Forelimb muscle (tissue), 1 donor: ENCODE results near the gene PDIK1L. TPM values are rescaled to one million over a fixed set of nuclear protein-coding genes. Genes with fewer than 3 reads are reported as not detected.
A peak's percentile ranks its signal among the peaks of the same experiment; 100 is the strongest.

Experiments
- DNase-seq: peaks from one replicate; pipeline ENCODE4 v3.0.0-alpha.2; 2013; ENCODE audit warnings: low read depth
- polyA plus RNA-seq: library from polyadenylated mRNA; unstranded; fragments of 120-200 nt; gene quantifications from one replicate; pipeline ENCODE4 v1.2.1, GENCODE V29; 2013; ENCODE audit not compliant: insufficient read length

The PDIK1L gene
- 6.0 TPM for polyA plus RNA-seq

- peak; percentile 89 for DNase-seq
Measured at GRCh38 chr1:26111530-26112406, at the start of gene PDIK1L. PDIK1L (plus strand) TSS chr1:26111824; CDS start chr1:26114309, 2,485 bp downstream.

- no peak for DNase-seq
Measured at GRCh38 chr1:26064553-26064952, 47.1 kb upstream of the PDIK1L start.

DNA sequence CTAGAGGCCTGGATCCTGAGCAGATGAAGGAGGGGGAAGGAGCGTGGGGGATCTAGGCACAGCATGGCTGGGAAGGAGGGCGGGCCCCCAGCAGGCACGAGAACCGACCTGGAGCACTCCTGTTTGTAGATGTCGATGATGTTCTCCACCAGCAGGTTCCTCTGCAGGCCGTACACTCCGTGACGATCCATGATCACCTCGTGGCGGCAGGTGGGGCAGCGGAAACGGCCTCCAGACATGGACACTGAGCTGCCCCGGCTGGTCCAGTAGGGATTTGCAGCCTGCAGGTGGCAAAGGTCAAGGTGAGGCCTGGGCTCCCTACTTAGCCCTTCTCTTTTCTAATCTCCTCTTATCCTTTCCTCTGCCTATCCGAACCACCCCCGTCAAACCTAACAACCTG is 45.5 kb upstream of the PDIK1L start:
- DNase-seq = no peak

GRCh38 chr1:26066857-26067256 is 44.8 kb upstream of the PDIK1L start:
- no peak for DNase-seq

DNA sequence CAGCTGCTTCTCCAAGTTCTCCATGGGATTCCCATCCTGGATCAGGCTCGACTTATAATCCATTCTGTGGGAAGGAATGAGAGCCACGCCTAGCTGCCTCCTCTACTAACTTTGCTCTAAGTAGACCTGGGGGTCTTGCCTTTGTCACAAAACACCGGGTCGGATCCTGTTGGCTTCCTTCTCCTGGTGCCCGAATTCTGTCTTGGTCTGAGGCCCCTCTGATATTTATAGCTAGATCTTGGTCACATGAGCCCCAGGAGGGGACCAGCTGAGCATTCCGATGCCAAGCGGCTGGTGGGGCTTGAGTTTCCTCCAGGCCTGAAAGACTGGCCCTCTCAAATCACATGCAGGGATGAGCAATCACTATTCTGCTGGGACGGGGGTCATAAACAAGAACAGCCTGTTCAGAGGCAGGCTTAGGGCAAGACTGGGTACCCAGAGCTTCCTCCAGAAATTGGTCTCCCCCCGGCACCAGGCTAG is 44.2 kb upstream of the PDIK1L start, which contains the start of gene TRIM63:
Gene TRIM63 (minus strand): TSS at position 199 of the 480 bp plus-strand sequence. CDS start 136 bp downstream, at position 63.
- no peak for DNase-seq

DNA sequence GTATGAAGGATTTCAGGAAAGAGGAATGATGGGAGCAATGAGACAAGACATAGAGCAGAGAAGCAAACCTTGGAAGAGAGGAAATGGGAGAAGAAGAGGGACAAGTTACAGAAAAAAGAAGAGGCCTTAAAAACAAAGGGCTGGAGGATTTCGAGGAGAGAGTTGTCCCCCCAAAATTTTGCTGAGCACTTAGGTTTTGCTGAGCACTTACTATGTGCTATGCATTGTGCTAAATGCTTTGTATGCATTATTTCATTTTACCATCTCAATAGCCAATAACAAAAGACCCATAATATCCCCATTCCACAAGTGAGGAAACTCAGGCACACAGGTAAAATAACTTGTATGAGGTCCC is 41.7 kb upstream of the PDIK1L start:
- DNase-seq = no peak

DNA sequence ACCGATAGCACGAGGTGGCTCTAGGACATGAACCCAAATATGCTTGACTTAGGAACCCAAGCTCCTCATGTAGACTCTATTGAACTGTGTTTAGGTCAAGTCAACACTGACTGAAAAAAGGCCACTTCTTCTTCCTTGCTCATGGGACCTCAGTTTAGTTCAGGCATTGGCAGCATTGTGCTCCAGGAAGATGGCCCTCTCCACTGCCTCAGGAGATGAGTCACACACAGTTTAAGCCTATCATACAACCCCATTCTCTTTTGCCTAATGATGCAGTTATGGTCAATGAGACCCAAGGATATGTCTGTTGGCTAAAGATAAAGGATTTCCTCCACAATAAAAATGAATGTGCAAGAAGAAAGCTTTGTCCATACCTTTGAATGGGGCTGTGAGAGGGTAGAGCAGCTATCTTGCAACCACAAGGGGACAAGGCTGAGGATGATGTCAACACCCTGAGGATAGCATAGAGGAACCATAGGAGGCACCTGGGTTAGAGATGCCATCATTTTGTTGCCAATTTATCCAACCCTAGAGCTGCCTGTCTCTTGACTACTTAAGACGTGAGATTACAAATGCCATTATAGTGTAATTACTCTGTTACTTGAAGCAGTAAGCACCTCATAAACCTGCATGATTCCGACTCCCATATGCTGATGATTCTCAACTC is 41.2 kb upstream of the PDIK1L start:
- DNase-seq = no peak

DNA sequence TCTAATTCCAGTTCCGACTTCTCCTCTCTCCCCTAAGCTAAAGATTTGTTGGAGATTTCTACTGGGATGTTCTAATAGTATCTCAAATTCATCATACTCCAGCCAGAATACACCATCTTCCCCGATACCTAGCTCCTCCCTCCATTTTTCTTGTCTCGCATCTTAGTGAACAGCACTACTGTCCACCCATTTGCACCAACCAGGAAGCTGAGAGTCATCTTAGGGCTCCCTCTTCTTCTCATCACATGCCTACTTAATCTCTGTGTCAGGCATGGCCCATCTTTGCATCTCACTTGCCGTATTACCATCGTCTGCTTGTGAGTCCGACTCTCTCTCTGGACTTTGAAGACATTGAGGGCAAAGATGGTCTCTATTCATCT is 40.7 kb upstream of the PDIK1L start:
- DNase-seq = no peak

GRCh38 chr1:26072305-26072704 is 39.3 kb upstream of the PDIK1L start:
- DNase-seq = no peak

GRCh38 chr1:26075421-26076144 is 36.0 kb upstream of the PDIK1L start:
- no peak for DNase-seq

DNA sequence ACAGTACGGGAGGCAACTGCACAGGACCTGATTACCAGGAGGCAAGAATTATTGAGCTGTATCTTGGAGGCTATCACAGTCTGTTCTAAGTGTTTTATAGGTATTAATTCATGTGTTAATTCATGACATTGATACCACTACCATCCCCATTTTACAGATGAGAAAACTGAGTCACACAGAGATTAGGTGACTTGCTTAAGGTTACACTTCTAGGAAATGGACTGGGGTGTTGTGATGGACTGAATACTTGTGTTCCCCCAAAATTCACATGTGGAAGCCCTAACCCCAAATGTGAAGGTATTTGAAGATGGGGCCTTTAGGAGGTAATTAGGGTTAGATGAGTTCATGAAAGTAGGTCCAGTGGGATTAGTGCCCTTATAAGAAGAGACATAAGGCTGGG is 34.1 kb upstream of the PDIK1L start:
- DNase-seq = no peak

DNA sequence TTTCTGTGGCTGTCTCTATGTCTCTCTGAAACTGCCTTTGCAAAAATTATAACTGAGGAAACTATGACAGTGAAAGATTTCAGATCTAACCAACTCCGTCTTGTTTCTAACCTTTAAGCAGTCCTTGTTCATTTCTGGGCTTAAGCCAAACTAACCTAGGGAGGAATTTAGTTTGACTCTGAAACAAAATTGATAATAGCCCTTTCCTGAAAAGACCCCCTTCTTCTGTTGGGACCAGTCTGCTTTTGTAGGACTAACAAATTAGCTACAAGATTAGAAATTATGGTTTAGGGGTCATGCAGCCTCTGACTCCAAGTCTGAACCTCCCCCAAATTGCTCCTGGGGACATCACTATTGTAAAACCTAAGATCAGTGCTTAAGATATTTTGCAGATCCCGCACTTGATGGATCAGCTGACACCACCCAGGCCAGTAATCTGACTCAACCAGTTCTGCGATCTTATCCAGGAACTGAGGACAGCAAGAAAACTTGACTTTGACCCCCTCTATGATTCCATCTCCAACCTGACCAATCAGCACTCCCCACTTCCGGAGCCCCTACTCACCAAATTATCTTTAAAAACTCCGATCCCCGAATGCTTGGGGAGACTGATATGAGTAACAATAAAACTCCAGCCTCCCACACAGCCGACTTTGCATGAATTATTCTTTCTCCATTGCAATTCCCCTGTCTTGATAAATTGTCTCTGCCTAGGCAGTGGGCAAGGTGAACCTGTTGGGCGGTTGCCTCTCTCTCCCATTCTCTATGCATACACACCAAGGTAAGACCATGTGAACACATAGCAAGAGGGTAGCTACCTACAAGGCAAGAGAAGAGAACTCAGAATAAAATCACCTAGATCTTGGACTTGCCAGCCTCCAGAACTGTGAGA is 33.1 kb upstream of the PDIK1L start:
- DNase-seq = no peak

GRCh38 chr1:26079178-26079563 is 32.5 kb upstream of the PDIK1L start:
- no peak for DNase-seq

GRCh38 chr1:26079960-26080814 is 31.4 kb upstream of the PDIK1L start:
- DNase-seq = no peak

DNA sequence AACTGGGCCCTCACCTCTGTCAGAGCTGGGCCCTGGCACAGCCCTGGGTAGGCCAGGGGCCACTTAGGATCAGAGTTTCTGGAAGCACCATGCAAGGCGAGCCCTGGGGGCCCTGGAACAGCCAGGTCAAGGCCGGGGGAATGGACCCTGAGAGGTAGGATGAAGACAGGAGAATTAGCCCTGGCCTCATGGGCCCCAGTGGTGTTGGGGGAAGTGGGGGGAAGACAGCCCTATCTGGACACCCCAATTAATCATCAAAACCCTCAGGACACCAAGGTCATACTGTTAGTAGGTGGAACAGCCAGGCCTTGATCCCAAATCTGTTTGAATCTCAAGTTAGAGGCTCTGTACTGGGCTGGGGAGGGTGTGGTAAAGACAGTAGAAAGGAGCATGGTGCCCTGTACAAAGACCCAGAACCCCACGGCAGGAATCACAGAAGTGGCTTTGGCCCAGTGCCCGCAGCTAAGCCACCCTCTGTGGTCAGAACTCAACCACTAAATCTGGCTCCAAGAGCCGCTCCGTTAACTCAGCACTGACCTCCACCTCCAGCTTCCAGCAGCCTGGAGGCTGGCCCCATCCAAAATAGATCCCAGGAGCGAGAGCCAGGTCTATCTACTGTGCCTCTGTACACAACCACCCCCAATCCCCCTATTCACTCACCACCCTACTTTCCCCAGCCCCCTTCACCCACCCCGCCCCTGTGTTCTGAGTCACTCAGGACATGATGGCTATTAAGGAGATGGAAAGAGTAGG is 30.2 kb upstream of the PDIK1L start:
- DNase-seq = no peak

DNA sequence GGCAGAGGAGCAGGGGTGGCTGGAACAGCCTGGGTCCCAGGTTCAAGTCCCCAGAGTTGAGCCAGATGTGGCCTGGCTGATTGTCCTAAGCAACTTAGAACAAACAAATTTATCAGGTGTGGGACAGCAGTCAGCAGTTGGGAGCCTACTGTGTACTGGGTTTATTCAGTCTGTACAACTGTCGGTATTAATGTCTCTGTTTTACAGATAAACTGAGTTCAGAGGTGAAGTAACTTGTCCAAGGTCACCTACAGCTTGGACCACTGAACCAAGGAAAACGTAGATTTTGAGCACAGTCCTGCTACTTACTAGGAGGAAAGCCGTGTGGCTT is 29.6 kb upstream of the PDIK1L start:
- no peak for DNase-seq

GRCh38 chr1:26083208-26083607 is 28.4 kb upstream of the PDIK1L start:
- no peak for DNase-seq

DNA sequence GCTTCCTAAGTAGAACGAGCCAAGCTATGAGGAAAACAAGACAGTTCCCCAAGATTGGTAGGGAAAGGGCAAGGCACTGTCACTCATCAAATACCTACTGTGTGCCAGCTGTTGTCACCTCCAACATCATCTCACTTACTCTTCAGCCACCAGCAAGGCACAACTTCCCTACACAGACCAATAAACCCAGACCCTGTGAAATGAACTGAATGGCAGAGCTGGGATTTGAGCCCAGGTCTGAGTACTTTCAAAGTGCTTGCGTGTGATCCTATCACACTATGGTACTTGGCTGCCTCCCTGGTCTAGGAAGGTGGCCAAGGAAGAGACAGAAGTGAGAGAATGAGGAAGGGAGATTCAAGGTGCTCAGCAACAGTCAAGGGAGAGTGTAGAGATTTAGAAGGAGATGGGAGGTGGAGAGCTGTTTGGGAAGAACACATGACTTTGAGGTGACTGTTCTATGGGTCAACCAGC is 27.5 kb upstream of the PDIK1L start:
- DNase-seq = no peak

GRCh38 chr1:26084844-26085243 is 26.8 kb upstream of the PDIK1L start:
- no peak for DNase-seq

DNA sequence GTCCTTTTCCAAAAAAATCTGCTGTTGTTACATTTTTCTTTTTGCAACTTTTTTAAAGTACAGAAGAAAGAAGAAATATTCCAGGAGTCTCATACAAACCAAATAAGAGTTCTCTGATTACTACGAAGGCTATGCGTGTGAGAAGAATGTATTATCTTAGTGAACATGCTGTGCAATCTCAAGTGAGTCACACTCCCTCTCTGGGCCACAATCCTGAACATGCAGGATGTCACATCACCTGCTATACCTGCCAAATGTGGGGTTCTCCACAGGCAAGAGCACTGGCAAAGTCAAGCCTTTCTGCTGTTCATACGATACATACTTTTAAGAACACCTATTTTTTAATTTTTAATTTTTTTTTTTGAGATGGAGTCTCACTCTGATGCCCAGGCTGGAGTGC is 22.5 kb upstream of the PDIK1L start:
- no peak for DNase-seq
